HG03442 (cell line): Measurements from ENCODE around the gene RYR1.

ENCODE experiments used
- ATAC-seq: cut with Tn5 transposase; IDR thresholded peaks from one replicate; pipeline ENCODE4 v1.9.1; 2021; ENCODE audit warnings: mild to moderate bottlenecking, moderate library complexity; ENCODE audit not compliant: unreplicated experiment

The RYR1 gene

GRCh38 chr19:38433268-38433733, at the start of gene RYR1:
Gene RYR1, plus strand, starts transcription at chr19:38433691. Its CDS starts 139 bp downstream, at chr19:38433830.
- no peak for ATAC-seq

GRCh38 chr19:38383743-38384142, 49.7 kb upstream of the RYR1 start:
- no peak for ATAC-seq

DNA sequence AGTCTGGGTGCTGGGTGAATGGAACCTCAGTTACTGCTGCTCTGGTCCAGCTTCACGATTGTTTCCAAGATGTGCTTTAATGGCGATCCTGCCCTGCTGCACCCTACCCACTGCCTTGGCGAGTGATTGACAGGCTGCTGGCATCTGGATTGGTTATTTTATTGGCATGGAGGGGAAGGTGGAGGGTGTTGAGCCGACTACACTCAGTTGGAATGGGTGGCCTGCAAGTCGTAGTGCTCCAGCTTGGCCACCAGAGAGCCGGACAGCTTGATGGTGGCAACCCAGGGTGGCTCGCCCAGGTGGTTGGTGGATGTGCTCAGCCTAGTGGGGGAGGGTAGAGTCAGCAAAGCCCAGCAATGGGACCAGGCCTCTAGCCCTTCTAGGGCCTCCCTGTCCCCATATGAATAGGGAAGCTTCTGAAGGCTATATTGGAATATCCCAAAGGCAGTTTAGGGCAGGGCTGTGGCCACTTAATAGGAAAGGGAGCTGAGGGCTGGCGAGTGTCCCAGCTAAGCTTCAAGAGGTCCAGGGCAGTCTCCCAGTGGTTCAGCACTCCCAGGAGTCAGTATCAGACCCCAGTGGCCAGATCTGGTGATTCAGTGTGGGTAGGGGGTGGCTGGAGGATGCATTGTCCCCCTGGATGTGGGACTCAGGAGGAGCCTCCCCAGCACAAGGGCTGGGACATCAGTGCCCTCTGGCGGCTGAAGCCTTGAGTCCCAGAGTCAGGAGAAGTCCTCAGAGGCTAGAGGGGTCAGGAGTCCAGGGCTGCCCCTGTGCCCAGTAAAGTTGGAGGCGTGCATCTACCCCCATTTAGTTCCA, 49.1 kb upstream of the RYR1 start:
- ATAC-seq: no peak

DNA sequence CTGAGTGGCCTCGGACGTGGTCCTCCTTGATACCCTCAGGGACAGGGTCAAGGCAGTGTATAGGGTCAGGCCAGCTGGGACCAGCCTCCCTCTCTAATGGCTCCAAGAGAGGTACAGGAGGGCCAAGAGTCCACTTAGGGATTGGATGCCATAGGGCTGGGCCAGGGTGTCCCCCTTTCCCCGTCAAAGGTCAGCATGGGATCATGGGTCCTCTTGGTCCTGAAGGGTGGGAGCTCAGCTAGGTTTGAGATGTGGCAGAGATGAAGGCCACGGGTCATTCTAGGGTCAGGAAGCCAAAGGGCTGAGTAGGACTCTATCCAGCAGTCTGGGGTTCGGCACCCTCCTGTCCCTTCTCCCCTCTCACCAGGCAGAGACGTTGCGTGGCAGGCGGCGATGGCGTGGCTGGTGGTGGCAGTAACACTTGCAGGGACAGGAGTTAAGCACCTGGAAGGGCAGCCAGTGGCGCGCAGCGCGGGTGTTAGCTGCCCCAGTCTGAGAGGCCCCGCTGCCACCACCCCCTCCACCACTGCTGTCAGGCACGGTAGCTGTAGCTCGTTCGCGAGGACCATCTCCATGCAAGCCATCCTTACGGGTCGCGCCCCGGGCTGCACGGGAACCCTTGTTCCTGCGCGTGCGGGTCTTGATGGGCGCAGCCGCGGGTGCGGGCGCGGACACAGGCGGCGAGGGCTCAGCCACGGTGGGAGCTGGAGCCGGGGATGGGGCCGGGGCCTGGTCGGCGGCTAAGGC, 48.3 kb upstream of the RYR1 start:
- ATAC-seq: no peak

- ATAC-seq: no peak
Measured at GRCh38 chr19:38385804-38386257, 47.7 kb upstream of the RYR1 start.

DNA sequence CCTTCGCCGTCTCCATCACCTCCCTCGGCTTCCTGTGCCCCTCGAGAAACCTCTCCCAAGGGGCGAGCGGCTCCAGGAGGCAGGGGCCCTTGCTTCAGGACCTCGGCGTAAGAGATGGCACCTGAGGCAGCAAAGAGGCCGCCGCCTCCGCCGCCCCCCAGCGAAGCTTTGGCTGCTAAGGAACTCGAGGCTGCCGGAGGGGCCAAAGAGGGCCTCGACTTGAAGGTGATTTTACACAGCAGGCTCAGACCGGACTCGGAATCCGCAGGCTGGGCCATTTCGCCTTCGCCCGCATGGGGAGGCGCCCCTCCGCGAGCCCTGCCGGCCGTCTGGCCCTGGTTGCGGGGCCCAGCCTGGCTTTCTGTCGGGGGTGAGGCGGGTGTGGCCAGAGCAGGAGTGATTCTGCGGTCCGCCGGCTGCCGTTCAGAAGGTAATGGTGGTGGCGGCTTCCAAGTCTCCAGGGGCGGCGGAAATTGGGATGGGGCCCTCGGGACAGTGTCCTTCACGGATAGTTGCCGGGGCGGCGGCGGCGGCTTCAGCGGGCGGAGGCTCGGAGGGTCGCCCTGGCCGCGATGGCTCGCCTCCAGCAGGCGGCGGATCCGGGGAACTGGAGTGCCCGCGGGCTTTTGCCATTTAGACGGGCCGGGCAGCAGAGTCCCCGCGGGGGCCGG, 47.1 kb upstream of the RYR1 start:
- ATAC-seq: no peak

GRCh38 chr19:38386971-38387549, 46.4 kb upstream of the RYR1 start:
- no peak for ATAC-seq

DNA sequence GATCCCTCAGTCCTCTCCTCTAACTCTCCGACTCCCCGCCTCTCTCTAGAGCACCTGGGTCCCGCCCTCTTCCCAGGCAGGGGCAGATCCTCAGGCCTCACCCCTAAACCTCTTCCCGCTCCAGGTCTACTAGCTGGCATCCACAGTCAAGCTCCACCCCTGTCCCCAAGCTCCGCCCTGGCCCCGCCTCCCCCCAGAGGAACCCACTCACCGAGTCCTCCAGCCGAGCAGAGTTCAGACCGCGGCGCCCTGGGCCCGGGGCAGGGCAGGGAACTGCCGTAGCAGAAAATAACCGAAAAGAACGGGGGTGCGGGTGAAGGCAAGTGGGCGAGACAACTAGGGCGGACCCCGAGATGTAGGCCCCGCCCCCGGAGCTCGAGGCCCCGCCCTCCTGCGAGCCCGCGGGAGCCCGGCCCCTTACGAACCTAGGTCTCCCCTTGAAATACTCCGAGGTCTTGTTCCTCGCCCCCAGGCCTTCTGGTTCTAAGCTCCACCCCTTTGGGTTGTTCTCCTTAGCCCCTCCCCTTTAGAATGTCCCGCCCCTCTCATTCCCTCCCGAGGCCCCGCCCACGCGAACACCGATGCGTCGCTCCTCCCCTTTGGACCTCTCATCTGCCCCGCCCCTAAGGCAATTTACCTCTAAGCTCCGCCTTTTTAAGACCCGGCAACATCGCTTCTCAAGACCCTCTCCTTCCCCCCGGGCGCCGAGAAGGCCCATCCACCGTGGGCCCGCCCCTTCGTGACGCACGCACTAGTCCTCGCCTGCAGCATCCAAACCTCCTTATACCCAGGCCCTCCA, 45.7 kb upstream of the RYR1 start, which contains the start of gene GGN:
GGN (minus strand) TSS at position 485 of the 799 bp plus-strand sequence. CDS start 773 bp downstream, outside the sequence.
- peak; percentile 51 for ATAC-seq

DNA sequence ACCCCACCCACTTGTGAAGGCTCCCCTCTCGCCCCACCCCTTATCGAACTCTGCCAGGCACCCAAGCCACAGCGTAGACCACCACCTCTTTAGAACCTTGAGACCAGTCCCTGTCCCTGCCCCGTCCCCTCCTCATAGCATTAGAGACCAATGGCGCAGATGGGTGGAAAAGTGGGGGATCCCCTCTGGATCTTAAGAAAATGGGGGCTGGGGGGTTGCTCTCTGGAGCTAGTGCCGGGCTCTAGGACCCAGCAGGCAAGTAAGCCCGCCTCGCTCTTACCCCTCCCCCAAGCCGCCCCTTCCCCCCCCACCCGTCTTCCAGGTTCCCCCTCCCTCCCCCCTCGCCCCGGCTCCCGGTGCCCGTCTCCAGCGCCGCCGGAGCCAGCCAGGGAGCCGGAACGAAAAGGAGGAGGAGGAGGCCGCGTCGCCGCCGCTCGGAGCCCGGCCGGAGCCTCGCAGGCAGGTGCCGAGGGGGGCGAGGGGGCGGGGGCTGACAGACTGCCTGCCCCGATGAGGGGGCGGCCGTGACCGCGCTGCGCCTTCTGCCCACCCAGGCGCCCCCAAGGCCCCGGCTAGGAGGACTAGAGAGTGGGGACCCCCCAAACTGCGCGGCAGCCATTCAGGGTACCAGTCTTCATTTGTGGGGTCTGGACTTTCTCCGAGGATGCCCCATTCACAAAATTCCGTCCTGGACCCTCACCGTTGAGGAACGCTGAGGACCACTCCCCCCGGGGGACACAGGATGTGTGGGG, 45.0 kb upstream of the RYR1 start, which contains the start of gene SPRED3:
SPRED3 (plus strand) TSS at position 349 of the 752 bp plus-strand sequence. CDS start 1,606 bp downstream, outside the sequence.
- ATAC-seq: no peak

DNA sequence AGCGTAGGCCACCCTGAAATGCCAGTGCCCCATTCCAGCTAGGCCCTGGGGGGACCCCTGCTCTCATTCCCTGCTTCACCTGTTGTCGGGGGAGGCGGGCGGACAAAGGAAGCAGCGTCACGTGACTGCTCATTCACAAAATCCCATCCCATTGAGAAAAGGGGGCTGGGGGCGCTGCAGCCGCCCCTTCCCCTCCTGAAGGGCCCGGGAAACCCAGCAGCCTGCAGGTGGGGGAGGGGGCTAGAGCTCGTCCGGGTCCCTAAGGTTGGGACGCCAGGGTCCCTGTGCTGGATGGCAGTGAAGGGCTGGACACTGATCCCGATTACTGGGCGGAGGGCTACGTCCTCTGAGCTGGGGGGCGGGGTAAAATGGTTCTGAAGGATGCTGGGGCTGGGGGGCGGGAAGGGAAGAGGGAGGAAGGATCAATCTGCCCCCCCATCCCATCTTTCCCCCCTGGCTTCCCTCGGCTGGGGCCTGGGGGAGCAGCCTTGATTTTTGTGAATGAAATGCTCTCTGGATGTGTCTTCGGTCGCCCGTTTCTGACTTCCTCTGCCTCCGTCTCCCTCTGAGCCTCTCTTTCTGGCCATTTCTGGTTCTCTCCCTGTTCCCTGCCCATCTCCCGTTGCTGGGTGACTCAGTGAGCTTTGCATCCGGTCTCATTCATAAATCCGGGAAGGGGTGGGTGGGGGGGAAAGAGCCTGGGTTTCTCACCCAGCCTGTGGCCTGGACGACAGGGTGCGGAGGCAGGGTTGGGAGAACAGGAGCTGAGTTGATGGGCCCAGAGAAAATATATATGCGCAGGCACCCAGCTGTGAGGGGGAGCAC, 44.2 kb upstream of the RYR1 start:
- no peak for ATAC-seq

GRCh38 chr19:38389957-38390924, 43.2 kb upstream of the RYR1 start:
- no peak for ATAC-seq

- ATAC-seq: no peak
Measured at GRCh38 chr19:38391911-38392464, 41.5 kb upstream of the RYR1 start.

- ATAC-seq: no peak
Measured at GRCh38 chr19:38392707-38393308, 40.7 kb upstream of the RYR1 start.

DNA sequence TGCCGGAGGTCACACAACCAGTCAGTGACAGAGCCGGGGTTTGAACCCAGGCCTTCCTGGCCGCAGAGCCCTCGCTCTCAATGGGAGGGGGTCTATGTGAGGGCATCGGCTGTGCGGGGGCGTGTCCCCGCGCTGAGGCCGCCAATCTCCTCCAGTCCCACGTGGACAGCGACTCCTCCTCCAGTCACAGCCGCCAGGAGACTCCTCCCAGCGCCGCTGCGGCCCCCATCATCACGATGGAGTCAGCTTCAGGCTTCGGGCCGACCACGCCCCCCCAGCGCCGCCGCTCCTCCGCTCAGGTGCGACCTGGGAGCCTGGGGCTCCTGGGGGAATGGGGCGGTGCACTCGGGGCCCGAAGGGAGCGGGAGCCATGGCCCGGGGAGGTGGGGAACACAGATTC, 39.0 kb upstream of the RYR1 start:
- ATAC-seq: no peak

GRCh38 chr19:38395381-38396114, 37.9 kb upstream of the RYR1 start:
- ATAC-seq: no peak

GRCh38 chr19:38399081-38399480, 34.4 kb upstream of the RYR1 start:
- no peak for ATAC-seq
